SU-DHL-6 (cell line): ENCODE results near the gene VPS13D.

Experiments used
- H2AFZ ChIP-seq: fragments of 200-600 bp; sonication (generic); 2 replicates; pipeline ENCODE4 v1.6.1; 2014; ENCODE audit warnings: low read depth, mild to moderate bottlenecking, moderate library complexity, mixed read lengths, antibody characterized with exemption, low read length; ENCODE audit not compliant: severe bottlenecking
- H3F3A ChIP-seq: fragments of 200-600 bp; shearing (Covaris generic); 2 replicates; pipeline ENCODE4 v1.6.0; 2016; ENCODE audit warnings: antibody characterized with exemption, mild to moderate bottlenecking; ENCODE audit not compliant: insufficient read depth
- H3K27ac ChIP-seq: fragments of 200-600 bp; sonication (generic); 2 replicates; pipeline ENCODE4 v1.5.1; 2016; ENCODE audit warnings: low read depth, mild to moderate bottlenecking, low read length, moderate library complexity, mixed read lengths
- H3K27me3 ChIP-seq: fragments of 200-600 bp; sonication (generic), shearing (Covaris generic); 2 replicates; pipeline ENCODE4 v1.6.0; 2014; ENCODE audit warnings: mild to moderate bottlenecking, low read length
- H3K36me3 ChIP-seq: fragments of 200-600 bp; sonication (generic); 2 replicates; pipeline ENCODE4 v1.6.1; 2014; ENCODE audit warnings: mild to moderate bottlenecking, low read length, mixed read lengths
- H3K4me2 ChIP-seq: fragments of 300-600, 200-600 bp; shearing (Covaris generic), sonication (generic); 2 replicates; pipeline ENCODE4 v1.6.0; 2014; ENCODE audit warnings: low read length, low read depth, mild to moderate bottlenecking; ENCODE audit not compliant: poor library complexity, severe bottlenecking
- H3K4me3 ChIP-seq: fragments of 200-600 bp; sonication (generic); 2 replicates; pipeline ENCODE4 v1.5.1; 2014; ENCODE audit warnings: antibody characterized with exemption, low read length, mild to moderate bottlenecking, mixed read lengths; ENCODE audit not compliant: insufficient read depth, poor library complexity, severe bottlenecking
- H3K79me2 ChIP-seq: fragments of 200-600 bp; sonication (generic); 2 replicates; pipeline ENCODE4 v1.6.1; 2014; ENCODE audit warnings: mild to moderate bottlenecking, low read length, moderate library complexity; ENCODE audit not compliant: insufficient read depth
- H3K9ac ChIP-seq: fragments of 200-600 bp; sonication (generic); 2 replicates; pipeline ENCODE4 v1.7.0; 2014; ENCODE audit warnings: mild to moderate bottlenecking, low read length
- H3K9me2 ChIP-seq: fragments of 200-600 bp; sonication (generic); replicated peaks from 2 replicates; pipeline ENCODE4 v1.6.1; 2014; ENCODE audit warnings: low read length; ENCODE audit not compliant: insufficient read depth
- H3K9me3 ChIP-seq: fragments of 200-600 bp; sonication (generic); 2 replicates; pipeline ENCODE4 v1.6.1; 2014; ENCODE audit warnings: low read length, mixed read lengths; ENCODE audit not compliant: insufficient read depth
- H4K20me1 ChIP-seq: fragments of 200-600 bp; sonication (generic); 2 replicates; pipeline ENCODE4 v1.6.1; 2014; ENCODE audit warnings: low read depth, mild to moderate bottlenecking, antibody characterized with exemption, low read length, moderate library complexity, mixed read lengths
- EZH2phosphoT487 ChIP-seq: fragments of 200-600 bp; sonication (generic), shearing (Covaris generic); conservative IDR thresholded peaks from 2 replicates; pipeline ENCODE4 v1.6.1; 2018; ENCODE audit warnings: mild to moderate bottlenecking, antibody characterized with exemption, low read length, moderate library complexity, mixed read lengths
- TF ChIP-seq, protein P1 (sequence below): fragments of 200-600 bp; sonication (generic); IDR thresholded peaks from one replicate; pipeline ENCODE4 v1.5.1; 2017; ENCODE audit warnings: antibody characterized with exemption, mild to moderate bottlenecking, low read length, moderate library complexity; ENCODE audit not compliant: insufficient read depth, poor library complexity, severe bottlenecking

VPS13D gene

DNA sequence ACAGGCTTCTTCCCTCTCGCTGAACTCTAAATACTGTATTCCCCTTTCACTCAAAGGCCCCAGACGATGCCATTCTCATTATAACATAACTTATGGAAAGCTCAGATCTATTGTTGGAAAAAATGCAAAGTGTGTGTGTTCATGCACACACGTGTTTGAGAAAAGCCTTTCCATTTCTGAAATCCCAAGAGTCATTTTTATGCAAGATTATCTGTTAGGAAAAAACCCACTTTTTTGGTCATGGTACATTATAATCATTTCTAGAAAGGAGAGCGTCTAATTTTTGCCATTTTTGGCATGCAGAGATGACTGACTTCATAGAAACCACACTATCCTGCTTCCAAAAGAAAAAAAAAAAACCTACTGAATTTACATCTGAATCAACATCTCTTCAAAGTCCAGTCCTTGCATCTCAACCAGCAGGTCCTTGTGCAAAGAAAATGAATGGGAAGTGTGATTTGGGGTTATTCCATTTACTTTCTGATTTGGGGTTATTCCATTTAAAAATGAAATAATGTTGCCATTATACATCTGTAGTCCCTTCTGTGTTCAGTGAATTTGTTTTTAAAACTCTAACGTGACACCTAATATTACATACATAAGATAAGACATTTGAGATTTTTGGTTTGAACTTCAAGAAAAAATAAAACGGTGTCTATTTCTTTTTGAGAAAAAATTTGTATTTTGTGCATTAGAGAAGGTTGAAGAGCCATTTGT lies 237.9 kb downstream of the VPS13D start:
- no peaks in the 10 kb centered on the region for H3F3A ChIP-seq
- no peak overlapping the region for H2AFZ ChIP-seq
- no peaks in the 10 kb centered on the region for H3K36me3 ChIP-seq
- no peaks in the 10 kb centered on the region for H3K9me2 ChIP-seq
- no peaks in the 10 kb centered on the region for H3K9me3 ChIP-seq
- no peaks in the 10 kb centered on the region for H3K79me2 ChIP-seq
- no peak for TF ChIP-seq EZH2phosphoT487
- TF ChIP-seq, protein P1, sequence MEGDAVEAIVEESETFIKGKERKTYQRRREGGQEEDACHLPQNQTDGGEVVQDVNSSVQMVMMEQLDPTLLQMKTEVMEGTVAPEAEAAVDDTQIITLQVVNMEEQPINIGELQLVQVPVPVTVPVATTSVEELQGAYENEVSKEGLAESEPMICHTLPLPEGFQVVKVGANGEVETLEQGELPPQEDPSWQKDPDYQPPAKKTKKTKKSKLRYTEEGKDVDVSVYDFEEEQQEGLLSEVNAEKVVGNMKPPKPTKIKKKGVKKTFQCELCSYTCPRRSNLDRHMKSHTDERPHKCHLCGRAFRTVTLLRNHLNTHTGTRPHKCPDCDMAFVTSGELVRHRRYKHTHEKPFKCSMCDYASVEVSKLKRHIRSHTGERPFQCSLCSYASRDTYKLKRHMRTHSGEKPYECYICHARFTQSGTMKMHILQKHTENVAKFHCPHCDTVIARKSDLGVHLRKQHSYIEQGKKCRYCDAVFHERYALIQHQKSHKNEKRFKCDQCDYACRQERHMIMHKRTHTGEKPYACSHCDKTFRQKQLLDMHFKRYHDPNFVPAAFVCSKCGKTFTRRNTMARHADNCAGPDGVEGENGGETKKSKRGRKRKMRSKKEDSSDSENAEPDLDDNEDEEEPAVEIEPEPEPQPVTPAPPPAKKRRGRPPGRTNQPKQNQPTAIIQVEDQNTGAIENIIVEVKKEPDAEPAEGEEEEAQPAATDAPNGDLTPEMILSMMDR, result no peak
- no peaks in the 10 kb centered on the region for H3K27me3 ChIP-seq
- no peaks in the 10 kb centered on the region for H4K20me1 ChIP-seq
- H3K4me3 ChIP-seq, result no peak overlapping the region
- no peak overlapping the region for H3K27ac ChIP-seq
- no peak overlapping the region for H3K9ac ChIP-seq
- H3K4me2 ChIP-seq, result no peak overlapping the region

DNA sequence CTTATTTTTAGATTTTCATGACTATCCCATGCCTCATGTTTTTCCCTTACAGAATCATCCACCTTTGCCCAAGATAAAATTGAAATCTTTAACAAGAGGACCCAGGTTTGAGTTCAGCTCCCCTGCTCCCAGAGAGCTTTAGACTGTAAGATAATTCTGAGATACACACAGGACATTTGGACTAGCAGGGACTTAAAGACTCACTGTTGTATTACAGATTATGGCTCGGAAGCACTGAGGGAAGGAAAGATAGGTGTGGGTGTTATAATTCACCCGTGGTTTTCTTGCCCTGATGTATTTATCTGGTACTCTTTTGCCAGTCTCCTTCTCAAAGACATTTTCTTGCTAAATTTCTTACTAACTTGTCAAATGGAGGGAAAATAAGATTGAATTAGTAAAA lies 238.5 kb downstream of the VPS13D start:
- TF ChIP-seq, protein P1, result no peak
- no peak for TF ChIP-seq EZH2phosphoT487
- Histone ChIP-seq H3K79me2 (no peaks in the 10 kb centered on the region), H3K9me3 (no peaks in the 10 kb centered on the region), H3F3A (no peaks in the 10 kb centered on the region), H3K27ac (no peak overlapping the region), H3K36me3 (no peaks in the 10 kb centered on the region), H3K4me3 (no peak overlapping the region), H2AFZ (no peak overlapping the region), H3K27me3 (no peaks in the 10 kb centered on the region), H4K20me1 (no peaks in the 10 kb centered on the region), H3K9me2 (no peaks in the 10 kb centered on the region), H3K9ac (no peak overlapping the region), H3K4me2 (no peak overlapping the region)

DNA sequence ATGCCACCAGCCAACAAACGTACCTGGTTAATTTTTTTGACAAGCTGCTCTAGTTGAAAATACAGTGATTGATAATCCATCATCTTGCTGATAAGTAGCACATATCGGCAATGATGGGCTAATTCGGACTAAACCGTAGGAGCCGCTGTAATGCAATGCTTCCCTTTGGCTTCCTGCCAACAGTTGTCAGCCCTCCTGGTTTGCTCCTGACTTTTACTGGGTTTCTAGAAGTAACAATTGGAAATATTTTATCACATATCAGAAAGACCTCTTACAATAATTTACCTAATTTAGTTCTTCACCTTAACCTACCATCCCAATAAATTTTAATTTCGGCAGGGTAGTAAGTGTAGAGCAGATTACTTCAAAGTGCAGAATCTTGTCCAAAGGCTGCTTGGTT lies 239.7 kb downstream of the VPS13D start:
- Histone ChIP-seq H3K79me2 (no peaks in the 10 kb centered on the region), H3F3A (no peaks in the 10 kb centered on the region), H3K4me2 (no peak overlapping the region), H3K9me2 (no peaks in the 10 kb centered on the region), H3K36me3 (no peaks in the 10 kb centered on the region), H4K20me1 (no peaks in the 10 kb centered on the region), H3K27me3 (no peaks in the 10 kb centered on the region), H3K9me3 (no peaks in the 10 kb centered on the region), H3K4me3 (no peak overlapping the region), H2AFZ (no peak overlapping the region), H3K27ac (no peak overlapping the region), H3K9ac (no peak overlapping the region)
- TF ChIP-seq, protein P1, result no peak
- TF ChIP-seq EZH2phosphoT487, result no peak
